GM23338 (cell line): ENCODE measurements around the gene SMG9. TPM values are rescaled to one million over a fixed set of nuclear protein-coding genes. Genes with fewer than 3 reads are reported as not detected.

Source experiments
- ATAC-seq: fragments of 200-7000 bp; cut with Tn5 transposase; 3 replicates; pipeline ENCODE4 v1.9.1; 2020
- DNase-seq: peaks from one replicate; pipeline ENCODE4 v3.0.0-alpha.2; 2015; ENCODE audit warnings: low spot score
- H2AFZ ChIP-seq: fragments of 200-600 bp; sonication (generic); 2 replicates; pipeline ENCODE4 v1.8.0; 2016; ENCODE audit warnings: antibody characterized with exemption, mild to moderate bottlenecking, moderate library complexity
- H3F3A ChIP-seq: fragments of 200-600 bp; sonication (generic); replicated peaks from 2 replicates; pipeline ENCODE4 v1.8.0; 2017; ENCODE audit warnings: antibody characterized with exemption, mixed run types, low read depth
- H3K27ac ChIP-seq: fragments of 200-600 bp; sonication (generic); 2 replicates; pipeline ENCODE4 v1.6.1; 2016; ENCODE audit warnings: low read depth
- H3K27me3 ChIP-seq: fragments of 200-600 bp; sonication (generic); 2 replicates; pipeline ENCODE4 v1.8.0; 2016; ENCODE audit warnings: mild to moderate bottlenecking, mixed run types, moderate library complexity; ENCODE audit not compliant: insufficient read depth
- H3K36me3 ChIP-seq: fragments of 200-600 bp; sonication (generic); 2 replicates; pipeline ENCODE4 v1.8.0; 2016; ENCODE audit warnings: mild to moderate bottlenecking; ENCODE audit not compliant: insufficient read depth
- H3K4me1 ChIP-seq: fragments of 200-600 bp; sonication (generic); 2 replicates; pipeline ENCODE4 v1.8.0; 2016; ENCODE audit warnings: mild to moderate bottlenecking, moderate library complexity; ENCODE audit not compliant: insufficient read depth
- H3K4me2 ChIP-seq: fragments of 200-600 bp; sonication (generic); 2 replicates; pipeline ENCODE4 v1.7.1; 2017; ENCODE audit warnings: mixed run types
- H3K4me3 ChIP-seq: fragments of 200-600 bp; sonication (generic); 2 replicates; pipeline ENCODE4 v1.6.1; 2016; ENCODE audit warnings: mixed run types
- H3K79me2 ChIP-seq: fragments of 200-600 bp; sonication (generic); replicated peaks from 2 replicates; pipeline ENCODE4 v1.8.0; 2017; ENCODE audit warnings: mild to moderate bottlenecking; ENCODE audit not compliant: insufficient read depth
- H3K9me2 ChIP-seq: fragments of 200-600 bp; sonication (generic); 2 replicates; pipeline ENCODE4 v1.8.0; 2017; ENCODE audit not compliant: insufficient read depth
- H4K20me1 ChIP-seq: fragments of 200-600 bp; sonication (generic); replicated peaks from 2 replicates; pipeline ENCODE4 v1.8.0; 2017; ENCODE audit warnings: mild to moderate bottlenecking; ENCODE audit not compliant: insufficient read depth
- H3K27ac Mint-ChIP-seq: 2 replicates; pipeline ENCODE4 v1.8.0; 2020; ENCODE audit warnings: inconsistent platforms, mild to moderate bottlenecking, moderate library complexity, mixed read lengths
- H3K27me3 Mint-ChIP-seq: 3 replicates; pipeline ENCODE4 v1.8.0; 2022; ENCODE audit warnings: low read depth, mild to moderate bottlenecking, moderate library complexity, mixed read lengths, inconsistent platforms; ENCODE audit not compliant: insufficient read depth, poor library complexity
- H3K36me3 Mint-ChIP-seq: 3 replicates; pipeline ENCODE4 v1.8.0; 2021; ENCODE audit warnings: low read depth, mild to moderate bottlenecking, inconsistent platforms, moderate library complexity, mixed read lengths
- H3K4me1 Mint-ChIP-seq: 3 replicates; pipeline ENCODE4 v1.8.0; 2020; ENCODE audit warnings: mild to moderate bottlenecking, inconsistent platforms, mixed read lengths
- H3K4me3 Mint-ChIP-seq: 3 replicates; pipeline ENCODE4 v1.8.0; 2021; ENCODE audit warnings: moderate library complexity, mild to moderate bottlenecking, inconsistent platforms, mixed read lengths
- H3K9me3 Mint-ChIP-seq: 3 replicates; pipeline ENCODE4 v1.8.0; 2020; ENCODE audit warnings: moderate library complexity, mild to moderate bottlenecking, inconsistent platforms, mixed read lengths
- CREB1 ChIP-seq: fragments of 250-450 bp; sonication (Bioruptor Pico); IDR thresholded peaks from 2 replicates; pipeline ENCODE4 v1.5.0; 2020; ENCODE audit warnings: low read depth, mild to moderate bottlenecking, moderate library complexity
- CTCF ChIP-seq, 2 experiments: fragments of 200-600 bp in 1 of 2; sonication (generic) in 1 of 2; conservative IDR thresholded peaks; 2 replicates each; pipeline versions ENCODE4 v1.5.1 to v1.6.1; 2016 to 2017; ENCODE audit warnings: antibody characterized with exemption in 2 of 2, low read depth in 2 of 2, mild to moderate bottlenecking in 2 of 2, moderate library complexity in 1 of 2
- ETS1 ChIP-seq: IDR thresholded peaks from 2 replicates; pipeline ENCODE4 v1.6.1; 2016; ENCODE audit warnings: antibody characterized with exemption
- EZH2 ChIP-seq: fragments of 200-600 bp; sonication (generic); IDR thresholded peaks from one replicate; pipeline ENCODE4 v1.8.0; 2017; ENCODE audit warnings: antibody characterized with exemption, mild to moderate bottlenecking, low read depth; ENCODE audit not compliant: unreplicated experiment
- EZH2phosphoT487 ChIP-seq: fragments of 200-600 bp; sonication (generic); IDR thresholded peaks from one replicate; pipeline ENCODE4 v1.8.1; 2018; ENCODE audit warnings: antibody characterized with exemption; ENCODE audit not compliant: unreplicated experiment
- JUNB ChIP-seq: IDR thresholded peaks from one replicate; pipeline ENCODE4 v1.6.1; 2016; ENCODE audit warnings: antibody characterized with exemption; ENCODE audit not compliant: unreplicated experiment
- NANOG ChIP-seq: IDR thresholded peaks from 2 replicates; pipeline ENCODE4 v1.6.1; 2016; ENCODE audit warnings: antibody characterized with exemption, borderline replicate concordance
- POLR2AphosphoS5 ChIP-seq: IDR thresholded peaks from 2 replicates; pipeline ENCODE4 v1.6.1; 2016; ENCODE audit warnings: antibody characterized with exemption, low read depth
- REST ChIP-seq: IDR thresholded peaks from one replicate; pipeline ENCODE4 v1.6.1; 2018; ENCODE audit warnings: antibody characterized with exemption; ENCODE audit not compliant: unreplicated experiment
- STAT1 ChIP-seq: IDR thresholded peaks from one replicate; pipeline ENCODE4 v1.6.1; 2016; ENCODE audit warnings: antibody characterized with exemption; ENCODE audit not compliant: unreplicated experiment
- ZNF114 ChIP-seq: fragments of 250-450 bp; sonication (Bioruptor Pico); IDR thresholded peaks from 2 replicates; pipeline ENCODE4 v1.5.0; 2020; ENCODE audit warnings: mild to moderate bottlenecking, moderate library complexity
- ZNF331 ChIP-seq: fragments of 250-450 bp; sonication (Bioruptor Pico); IDR thresholded peaks from 2 replicates; pipeline ENCODE4 v1.5.0; 2020; ENCODE audit warnings: low read depth, mild to moderate bottlenecking, moderate library complexity
- ZNF462 ChIP-seq: fragments of 250-450 bp; sonication (Bioruptor Pico); IDR thresholded peaks from 2 replicates; pipeline ENCODE4 v1.5.0; 2020; ENCODE audit warnings: mild to moderate bottlenecking, moderate library complexity
- polyA plus RNA-seq: library from polyadenylated mRNA; unstranded; fragments of >200 nt; fragmentation: Nextera tagmentation; extraction: Ambion mirVana; gene quantifications from 2 replicates; pipeline ENCODE4 v1.2.1, GENCODE V29; 2016
- total RNA-seq: library from RNA; depleted of rRNA; stranded (reverse); fragments of >200 nt; shearing (Covaris generic); gene quantifications from 2 replicates; pipeline ENCODE4 v1.2.3, GENCODE V29; 2014

Gene SMG9
- total and polyA plus RNA-seq, 2 experiments from 2014 or later: 13.2 to 14.0 TPM

GRCh38 chr19:43711751-43712355, 42.9 kb downstream of the SMG9 start:
- Mint-ChIP-seq H3K4me3 (no peak overlapping the region), H3K27ac (no peak overlapping the region), H3K4me1 (no peaks in the 10 kb centered on the region), H3K36me3 (peaks cover 3% of the 10 kb centered on the region; the same call in 2 of the 3 replicates), H3K27me3 (peaks cover 5% of the 10 kb centered on the region), H3K9me3 (peaks cover 12% of the 10 kb centered on the region)
- TF ChIP-seq NANOG (no peak), EZH2 (no peak), REST (no peak), ZNF331 (CRISPR knock-in tag) (no peak), CTCF (conservative IDR thresholded peaks at IDR 0.05; ENCODE audit: low read depth in 2 of 2) (no peak), POLR2AphosphoS5 (no peak), CREB1 (CRISPR knock-in tag) (no peak), ZNF462 (no peak), JUNB (no peak), EZH2phosphoT487 (no peak), ETS1 (no peak), ZNF114 (CRISPR knock-in tag) (no peak), STAT1 (no peak)
- H3K36me3 ChIP-seq: no peaks in the 10 kb centered on the region
- H3K79me2 ChIP-seq: no peaks in the 10 kb centered on the region
- ATAC-seq: no peak
- no peaks in the 10 kb centered on the region for H3K9me2 ChIP-seq
- H3K4me3 ChIP-seq: no peak overlapping the region
- peak overlapping the region; percentile 28; the same call in 1 of the 2 replicates for H2AFZ ChIP-seq
- no peaks in the 10 kb centered on the region for H3F3A ChIP-seq
- DNase-seq: no peak
- H3K4me2 ChIP-seq: no peak overlapping the region
- no peaks in the 10 kb centered on the region for H3K27me3 ChIP-seq
- H3K4me1 ChIP-seq: no peaks in the 10 kb centered on the region
- no peak overlapping the region for H3K27ac ChIP-seq
- no peaks in the 10 kb centered on the region for H4K20me1 ChIP-seq
